Activated T-helper 2 cell treated with anti-CD3 and anti-CD28 coated beads, Interferon-gamma antibody, Interleukin-2, Interleukin-4, amounts not matched to agents 10 μg/mL and 5 μg/mL and 100 μg/mL, durations not matched to agents 14 hours and 24 hours and 36 hours (primary cell): ENCODE results near the gene VPREB1. TPM values are rescaled to one million over a fixed set of nuclear protein-coding genes. Genes with fewer than 3 reads are reported as not detected.
"Not testable (repeated sequence)": the region's sequence is repeated elsewhere in the genome, so short reads cannot be mapped to it uniquely, and the experiment has no call there.

Source experiments
- DNase-seq: peaks from one replicate; pipeline ENCODE4 v3.0.0; 2021; ENCODE audit warnings: low spot score
- H3K27ac Mint-ChIP-seq: one replicate; pipeline ENCODE4 v1.8.0; 2021; ENCODE audit warnings: mixed read lengths
- H3K27me3 Mint-ChIP-seq: one replicate; pipeline ENCODE4 v1.8.0; 2021; ENCODE audit warnings: low read depth, mixed read lengths
- H3K36me3 Mint-ChIP-seq: one replicate; pipeline ENCODE4 v1.8.0; 2021; ENCODE audit warnings: low read depth, mixed read lengths
- H3K4me1 Mint-ChIP-seq: one replicate; pipeline ENCODE4 v1.8.0; 2021; ENCODE audit warnings: low read depth, mixed read lengths
- H3K4me3 Mint-ChIP-seq: one replicate; pipeline ENCODE4 v1.8.0; 2021; ENCODE audit warnings: low read depth, mild to moderate bottlenecking, moderate library complexity, mixed read lengths
- H3K9me3 Mint-ChIP-seq: one replicate; pipeline ENCODE4 v1.8.0; 2021; ENCODE audit warnings: mixed read lengths
- intact Hi-C: fragments of 100-400 bp; cut with micrococcal nuclease; formaldehyde crosslinking; loops from one replicate; pipeline ENCODE4 v1.15.1; 2023
- total RNA-seq: library from RNA; stranded (reverse); gene quantifications from 2 replicates; pipeline ENCODE4 v1.2.3, GENCODE V29; 2022

VPREB1 gene
- total RNA-seq, 1 donor from 2014 or later: not detected

DNA sequence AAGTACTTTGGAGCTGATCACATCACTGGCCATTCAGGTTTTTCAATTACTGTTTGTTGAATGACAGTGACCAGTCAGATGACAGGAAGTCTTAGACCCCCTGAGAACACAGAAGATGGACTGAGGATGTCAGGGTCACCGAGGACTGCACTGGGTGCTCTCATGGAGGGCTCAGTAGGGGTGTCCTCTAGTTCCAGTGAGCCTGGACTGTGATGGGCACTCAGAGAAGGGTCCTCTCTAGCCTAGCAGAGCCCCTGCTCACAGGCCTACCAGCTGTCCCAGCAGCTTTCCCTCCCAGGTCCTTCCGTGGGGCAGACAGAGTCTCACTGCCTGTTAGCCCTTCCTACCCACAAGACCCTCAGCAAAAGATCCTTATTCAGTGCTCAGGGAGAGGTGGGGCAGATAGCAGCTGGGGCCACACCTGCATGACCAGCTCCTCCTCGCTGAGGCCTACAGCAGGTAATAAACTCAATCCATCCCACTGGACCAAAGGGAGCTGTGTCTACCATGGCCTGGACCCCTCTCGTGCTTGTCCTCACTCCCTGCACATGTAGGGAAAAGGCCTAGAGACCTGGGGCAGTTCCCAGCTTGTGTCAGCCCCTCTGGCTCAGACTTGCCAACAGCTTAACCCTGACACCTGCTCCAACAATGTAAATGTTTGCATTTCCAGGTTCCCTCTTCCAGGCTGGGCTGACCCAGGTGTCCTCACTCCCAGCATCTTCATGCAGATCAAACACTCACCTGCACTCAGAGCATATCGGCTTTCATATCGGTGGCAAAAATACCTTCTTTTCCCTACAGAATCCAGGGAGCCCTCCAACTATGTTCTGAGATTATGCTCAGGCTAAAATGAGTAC, 25.2 kb upstream of the VPREB1 start:
- Mint-ChIP-seq H3K9me3 (no peaks in the 10 kb centered on the region), H3K36me3 (no peaks in the 10 kb centered on the region), H3K27me3 (no peaks in the 10 kb centered on the region), H3K4me3 (no peak overlapping the region), H3K27ac (no peak overlapping the region), H3K4me1 (peaks cover 8% of the 10 kb centered on the region)
- intact Hi-C loops: no loop called here
- no peak for DNase-seq

DNA sequence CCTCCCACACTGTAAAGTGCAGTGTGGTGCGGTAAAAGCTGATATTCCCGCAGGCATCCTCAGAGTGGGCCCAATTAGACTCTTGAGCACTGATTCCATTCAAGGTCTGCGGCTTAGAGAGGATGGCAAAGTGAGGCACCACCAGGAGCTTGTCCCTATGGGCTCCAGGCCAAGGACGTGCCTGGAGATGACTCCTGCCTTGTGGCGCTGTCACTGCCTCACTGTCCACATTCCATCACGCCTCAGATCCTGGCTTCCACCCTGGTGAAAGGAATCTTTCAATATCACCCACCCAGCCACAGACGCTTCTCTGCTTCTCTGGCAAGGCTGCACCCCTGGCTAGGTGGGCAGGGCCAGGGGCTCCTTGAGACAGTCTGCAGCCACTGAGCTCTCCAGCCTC, 23.5 kb upstream of the VPREB1 start:
- not testable (repeated sequence) for H3K27me3 Mint-ChIP-seq, H3K9me3 Mint-ChIP-seq, H3K4me3 Mint-ChIP-seq

DNA sequence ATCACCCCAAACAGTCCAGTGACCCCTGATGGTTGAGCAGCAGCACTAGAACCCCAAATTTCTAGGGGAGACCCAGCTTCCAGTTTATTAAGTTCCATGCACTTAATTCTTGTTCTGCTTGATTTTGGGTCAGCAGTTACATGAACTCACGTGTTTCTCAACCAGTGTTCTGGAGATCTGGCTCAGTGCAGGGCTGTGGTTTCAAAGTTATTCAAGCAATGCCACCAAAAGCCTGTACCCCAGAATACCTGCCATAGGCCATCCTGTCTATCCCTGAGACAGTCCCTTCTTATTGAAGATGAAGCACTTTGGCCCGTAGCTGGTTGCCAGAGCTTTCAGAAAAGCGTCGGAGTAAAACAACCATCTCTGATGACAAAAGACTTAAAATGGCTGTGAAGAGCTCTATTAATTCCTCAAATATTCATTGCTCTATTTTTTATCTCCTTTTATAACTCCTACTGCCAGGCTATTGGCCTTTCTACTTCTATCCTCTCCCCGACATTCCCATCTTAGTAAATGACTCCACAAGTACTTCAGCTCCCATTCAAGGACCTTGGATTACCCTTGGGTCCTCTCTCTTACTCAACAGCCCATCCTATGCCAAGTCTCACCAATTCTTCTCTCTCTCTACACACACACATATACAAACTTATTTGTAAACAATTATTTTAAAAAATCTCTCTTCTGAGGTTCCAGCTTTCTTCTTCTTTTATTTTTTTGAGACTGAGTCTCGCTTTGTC, 18.0 kb upstream of the VPREB1 start:
- no peak overlapping the region for H3K27ac Mint-ChIP-seq
- no peak for DNase-seq
- H3K9me3 Mint-ChIP-seq: no peaks in the 10 kb centered on the region
- H3K27me3 Mint-ChIP-seq: peaks cover 4% of the 10 kb centered on the region
- intact Hi-C loops: no loop called here
- no peaks in the 10 kb centered on the region for H3K4me1 Mint-ChIP-seq
- no peaks in the 10 kb centered on the region for H3K36me3 Mint-ChIP-seq
- H3K4me3 Mint-ChIP-seq: no peak overlapping the region

More for the DNA sequence above, 23.5 kb upstream of the VPREB1 start:
- H3K27ac Mint-ChIP-seq, H3K4me1 Mint-ChIP-seq, H3K36me3 Mint-ChIP-seq, intact Hi-C loops, DNase-seq: not testable (repeated sequence)

DNA sequence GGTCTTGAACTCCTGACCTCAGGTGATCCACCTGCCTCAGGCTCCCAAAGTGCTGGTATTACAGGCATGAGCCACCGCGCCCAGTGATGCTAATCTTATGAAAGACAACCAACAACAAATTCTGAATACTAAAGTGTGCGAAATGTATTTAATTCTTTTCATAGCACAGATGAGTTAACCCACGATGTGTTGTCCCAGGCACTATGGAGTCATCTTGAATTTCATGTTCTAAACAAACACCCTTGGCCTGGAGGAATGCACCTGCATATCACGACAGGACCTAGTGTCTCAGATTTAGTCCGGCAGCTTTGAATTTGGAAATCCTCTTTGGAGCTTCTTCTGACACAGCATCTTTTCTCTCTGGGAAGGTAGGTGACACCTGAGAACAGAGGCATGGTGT, 16.2 kb upstream of the VPREB1 start:
- no peak overlapping the region for H3K4me3 Mint-ChIP-seq
- no peaks in the 10 kb centered on the region for H3K9me3 Mint-ChIP-seq
- intact Hi-C loops: no loop called here

DNA sequence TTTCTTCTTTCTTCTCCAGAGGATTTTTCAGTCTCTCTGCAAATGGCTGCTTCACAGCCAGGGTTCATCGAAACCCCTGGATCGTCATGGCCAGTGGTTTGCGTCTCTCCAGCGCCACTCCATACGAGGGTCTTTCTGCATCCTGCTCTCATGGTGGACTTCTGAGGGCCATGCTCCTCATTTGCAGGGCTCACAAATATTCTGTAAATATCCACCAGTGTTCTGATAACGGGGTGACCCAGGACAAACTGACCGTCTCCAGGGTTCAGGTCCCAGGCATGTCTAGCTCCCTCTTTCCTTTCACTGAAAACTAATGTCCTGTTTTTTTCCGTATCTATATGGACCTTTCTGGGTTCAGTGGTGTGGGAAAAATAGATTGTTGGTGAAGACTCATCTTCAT, 15.7 kb upstream of the VPREB1 start:
- no peak overlapping the region for H3K27ac Mint-ChIP-seq
- H3K9me3 Mint-ChIP-seq: no peaks in the 10 kb centered on the region
- intact Hi-C loops: no loop called here
- no peak overlapping the region for H3K4me3 Mint-ChIP-seq
- no peaks in the 10 kb centered on the region for H3K36me3 Mint-ChIP-seq
- no peak for DNase-seq
- peaks cover 4% of the 10 kb centered on the region for H3K27me3 Mint-ChIP-seq
- H3K4me1 Mint-ChIP-seq: no peaks in the 10 kb centered on the region

More for the DNA sequence above, 16.2 kb upstream of the VPREB1 start:
- Mint-ChIP-seq H3K36me3 (no peaks in the 10 kb centered on the region), H3K27ac (no peak overlapping the region), H3K4me1 (no peaks in the 10 kb centered on the region), H3K27me3 (peaks cover 4% of the 10 kb centered on the region)
- no peak for DNase-seq

DNA sequence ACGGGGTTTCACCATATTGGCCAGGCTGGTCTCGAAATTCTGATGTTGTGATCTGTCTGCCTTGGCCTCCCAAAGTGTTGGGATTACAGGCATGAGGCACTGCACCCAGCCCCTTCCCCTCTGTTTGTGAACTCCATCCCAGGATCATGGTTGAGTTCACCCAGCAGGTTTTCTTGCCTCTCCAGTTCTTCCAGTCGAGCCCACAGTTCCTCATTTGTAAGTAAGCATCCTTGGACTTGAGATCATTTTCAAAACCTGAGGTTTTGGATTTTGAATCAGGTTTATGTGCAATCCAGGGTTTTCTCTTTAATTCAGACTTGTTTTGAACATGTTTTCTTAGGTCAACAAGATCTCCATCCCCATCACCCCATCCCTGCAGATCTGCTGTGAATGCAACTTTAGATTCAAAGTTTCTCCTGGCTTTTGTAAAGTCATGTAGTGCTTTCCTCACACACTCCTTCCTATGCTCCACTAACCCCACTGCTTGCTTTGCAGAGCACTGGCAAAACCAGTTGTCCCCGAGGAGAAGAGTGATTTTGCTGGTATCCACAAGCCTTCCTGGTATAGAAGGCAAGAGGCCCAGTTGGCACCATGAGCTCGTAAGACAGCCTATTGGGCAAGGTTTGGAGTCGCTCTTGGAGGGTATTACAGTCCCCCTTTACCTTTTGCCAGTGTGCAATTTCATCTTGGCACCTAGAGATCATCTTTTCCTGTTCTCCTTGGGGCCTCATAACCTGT, 14.7 kb upstream of the VPREB1 start:
- H3K27ac Mint-ChIP-seq: no peak overlapping the region
- intact Hi-C loops: no loop called here
- no peak overlapping the region for H3K4me3 Mint-ChIP-seq
- peaks cover 3% of the 10 kb centered on the region for H3K4me1 Mint-ChIP-seq
- no peak for DNase-seq
- peaks cover 4% of the 10 kb centered on the region for H3K27me3 Mint-ChIP-seq
- H3K9me3 Mint-ChIP-seq: no peaks in the 10 kb centered on the region
- H3K36me3 Mint-ChIP-seq: no peaks in the 10 kb centered on the region

DNA sequence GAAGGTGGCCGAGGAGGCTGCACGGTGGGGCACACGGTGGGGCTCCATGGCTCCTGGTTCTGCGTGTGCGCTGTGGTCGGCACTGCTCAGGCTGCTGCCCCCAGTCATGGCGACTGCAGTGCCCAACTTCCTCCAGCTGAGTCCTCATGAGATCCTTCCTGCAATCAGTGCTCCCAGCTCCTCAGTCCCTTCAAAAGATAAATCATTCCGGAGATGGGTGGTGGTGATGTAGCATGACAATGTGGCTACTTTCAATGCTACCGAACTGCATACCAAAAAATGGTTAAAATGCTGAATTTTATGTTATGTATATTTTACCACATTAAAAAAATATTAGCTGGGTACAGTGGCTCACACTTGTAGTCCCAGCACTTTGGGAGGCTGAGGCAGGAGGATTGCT, 14.1 kb upstream of the VPREB1 start:
- no peak overlapping the region for H3K27ac Mint-ChIP-seq
- H3K4me1 Mint-ChIP-seq: peaks cover 6% of the 10 kb centered on the region
- no peaks in the 10 kb centered on the region for H3K9me3 Mint-ChIP-seq
- H3K27me3 Mint-ChIP-seq: peaks cover 4% of the 10 kb centered on the region
- intact Hi-C loops: no loop called here
- no peak for DNase-seq
- H3K4me3 Mint-ChIP-seq: no peak overlapping the region
- H3K36me3 Mint-ChIP-seq: no peaks in the 10 kb centered on the region

DNA sequence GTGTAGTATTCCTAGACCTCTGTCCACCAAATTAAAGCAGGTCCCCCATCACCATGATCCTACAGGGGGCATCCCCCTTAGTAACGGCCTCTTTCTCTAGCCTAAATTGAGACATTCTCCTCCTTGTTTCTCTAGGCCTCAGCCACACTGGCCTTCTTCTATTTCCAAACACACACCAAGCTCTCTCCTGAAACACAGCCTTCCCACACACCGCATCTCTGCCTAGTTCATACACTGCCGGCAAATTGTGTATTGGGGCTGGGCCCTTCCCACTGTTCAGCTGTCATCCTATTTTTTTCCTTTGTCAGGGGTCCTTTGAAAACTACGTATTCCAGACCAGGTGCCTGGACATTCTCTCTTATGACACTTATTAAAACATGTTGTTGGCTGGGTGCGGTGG, 11.5 kb upstream of the VPREB1 start:
- no peak overlapping the region for H3K4me3 Mint-ChIP-seq
- H3K36me3 Mint-ChIP-seq: no peaks in the 10 kb centered on the region
- H3K4me1 Mint-ChIP-seq: peaks cover 8% of the 10 kb centered on the region
- intact Hi-C loops: no loop called here
- H3K27ac Mint-ChIP-seq: no peak overlapping the region
- H3K9me3 Mint-ChIP-seq: no peaks in the 10 kb centered on the region
- peaks cover 4% of the 10 kb centered on the region for H3K27me3 Mint-ChIP-seq
- DNase-seq: no peak

DNA sequence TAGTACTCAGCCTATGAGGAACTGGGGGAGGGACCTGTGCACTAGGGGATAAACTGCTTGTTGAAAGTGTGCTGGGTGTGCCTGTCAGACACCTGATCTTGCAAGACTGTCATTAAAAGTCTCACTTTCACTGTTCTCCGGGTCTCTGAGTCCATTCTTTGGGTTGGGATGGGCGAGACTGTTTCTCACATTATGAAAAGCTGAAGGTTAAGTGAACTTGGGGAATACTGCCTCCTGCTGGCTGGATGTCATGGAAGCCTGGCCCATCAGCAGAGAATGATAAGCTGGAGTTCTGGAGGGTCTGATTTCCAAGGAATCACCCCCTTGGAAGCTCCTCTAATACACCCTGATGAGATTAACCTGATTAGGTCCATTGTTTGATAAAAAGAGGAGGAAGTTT, 9.0 kb upstream of the VPREB1 start:
- H3K27ac Mint-ChIP-seq: no peak overlapping the region
- no peaks in the 10 kb centered on the region for H3K27me3 Mint-ChIP-seq
- DNase-seq: peak; percentile 26

DNA sequence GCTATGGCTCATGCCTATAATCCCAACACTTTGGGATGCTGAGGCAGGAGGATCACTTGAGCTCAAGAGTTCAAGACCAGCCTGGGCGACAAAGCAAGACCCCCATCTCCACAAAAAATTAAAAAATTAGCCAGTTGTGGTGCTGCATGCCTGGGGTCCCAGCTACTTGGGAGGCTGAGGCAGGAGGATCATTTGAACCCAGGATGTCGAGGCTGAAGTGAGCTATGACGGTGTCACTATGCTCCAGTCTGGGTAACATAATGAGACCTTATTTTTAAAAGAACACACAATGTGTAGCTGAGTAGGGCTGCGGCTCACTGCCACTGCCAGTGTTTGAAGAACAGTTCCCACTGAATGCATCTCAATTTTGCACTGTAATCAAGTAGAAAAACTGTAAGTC, 7.1 kb upstream of the VPREB1 start:
- no peak overlapping the region for H3K27ac Mint-ChIP-seq

More for the DNA sequence above, 9.0 kb upstream of the VPREB1 start:
- Mint-ChIP-seq H3K9me3 (no peaks in the 10 kb centered on the region), H3K4me3 (no peak overlapping the region), H3K4me1 (peaks cover 8% of the 10 kb centered on the region), H3K36me3 (no peaks in the 10 kb centered on the region)
- intact Hi-C loops: loop anchor here (1.0 to 5.0 kb wide), 2 partner anchors 27 to 38 kb away; no protein-coding TSS in a partner anchor

DNA sequence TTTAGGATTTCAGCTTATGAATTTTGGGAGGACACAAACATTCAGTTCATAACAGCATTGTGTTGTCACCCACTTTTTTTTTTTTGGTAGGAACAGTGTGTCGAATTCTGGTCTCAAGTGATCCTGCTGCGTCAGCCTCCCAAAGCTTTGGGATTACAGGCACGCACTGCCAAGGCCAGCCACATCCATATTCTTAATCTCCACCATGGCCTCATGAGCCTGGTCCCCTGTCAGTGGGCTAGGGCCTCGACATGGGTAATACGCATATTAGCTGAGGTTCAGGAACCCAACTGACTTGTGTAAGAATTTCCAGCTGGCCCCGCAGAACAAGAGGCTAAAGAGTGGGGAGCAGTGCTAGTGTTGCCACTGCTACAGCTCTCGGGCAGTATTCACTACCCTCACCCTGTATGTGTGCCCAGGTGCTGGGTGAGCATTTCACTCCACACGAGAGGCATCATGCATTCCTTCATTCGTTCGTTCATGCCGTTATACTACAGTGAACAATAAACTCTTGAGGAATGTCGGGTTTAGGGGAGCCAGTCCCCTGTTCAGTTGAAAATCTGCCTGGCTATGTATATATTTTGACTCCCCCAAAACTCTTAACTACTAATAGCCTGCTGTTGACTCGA, 5.2 kb upstream of the VPREB1 start:
- no peaks in the 10 kb centered on the region for H3K9me3 Mint-ChIP-seq
- H3K36me3 Mint-ChIP-seq: no peaks in the 10 kb centered on the region
- no peak for DNase-seq
- H3K27me3 Mint-ChIP-seq: no peaks in the 10 kb centered on the region
- H3K4me3 Mint-ChIP-seq: no peak overlapping the region
- H3K27ac Mint-ChIP-seq: no peak overlapping the region
- peaks cover 11% of the 10 kb centered on the region for H3K4me1 Mint-ChIP-seq
- intact Hi-C loops: loop anchor here (5.0 kb wide), 1 partner anchor 42 kb away; no protein-coding TSS in a partner anchor

More for the DNA sequence above, 7.1 kb upstream of the VPREB1 start:
- H3K4me3 Mint-ChIP-seq: no peak overlapping the region
- DNase-seq: no peak
- H3K9me3 Mint-ChIP-seq: no peaks in the 10 kb centered on the region
- peaks cover 10% of the 10 kb centered on the region for H3K4me1 Mint-ChIP-seq
- no peaks in the 10 kb centered on the region for H3K36me3 Mint-ChIP-seq
- no peaks in the 10 kb centered on the region for H3K27me3 Mint-ChIP-seq
- intact Hi-C loops: loop anchor here (5.0 kb wide), 1 partner anchor 40 kb away; no protein-coding TSS in a partner anchor

DNA sequence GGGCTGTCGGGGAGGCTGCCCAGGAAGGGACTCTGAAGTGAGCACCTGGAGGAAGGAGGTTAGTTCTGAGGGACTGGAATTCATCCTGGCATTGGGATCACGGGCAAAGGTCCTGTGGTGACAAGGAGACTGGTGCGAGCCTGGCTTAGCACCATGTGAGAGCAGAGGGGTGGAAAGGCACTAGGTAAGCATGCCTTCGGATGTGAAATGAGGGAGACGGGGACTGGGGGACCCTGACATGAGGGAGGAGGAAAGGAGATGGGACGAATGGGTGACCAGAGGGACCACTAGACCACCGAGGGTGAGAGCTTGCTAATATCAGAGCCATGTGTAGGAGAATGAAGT, 3.1 kb upstream of the VPREB1 start:
- intact Hi-C loops: no loop called here
- Mint-ChIP-seq H3K27me3 (no peaks in the 10 kb centered on the region), H3K36me3 (no peaks in the 10 kb centered on the region), H3K9me3 (no peaks in the 10 kb centered on the region), H3K4me1 (peaks cover 9% of the 10 kb centered on the region), H3K27ac (no peak overlapping the region), H3K4me3 (no peak overlapping the region)
- DNase-seq: no peak
